GM12878 (cell line): ENCODE data around the gene AGRN. TPM values are rescaled to one million over a fixed set of nuclear protein-coding genes. Genes with fewer than 3 reads are reported as not detected.

ENCODE experiments used
- ATAC-seq: fragments of 200-7000 bp; cut with Tn5 transposase; 3 replicates; pipeline ENCODE4 v1.9.1; 2020; ENCODE audit warnings: mild to moderate bottlenecking, moderate library complexity
- BruUV-seq: library from RNA; stranded (reverse); fragments of 400-500 nt; replicated peaks from 2 replicates; lab custom pipeline; 2021; lab: Mats Ljungman, UMichigan
- CTCF ChIA-PET: fragments of 300-600 bp; sonication (Branson Sonifier 250); formaldehyde crosslinking; extraction: SDS; loops from one replicate; lab custom pipeline; 2021; ENCODE audit warnings: inconsistent platforms; lab: Yijun Ruan, JAX
- POLR2A ChIA-PET: fragments of 350-600 bp; formaldehyde crosslinking; extraction: SDS; loops from one replicate; lab custom pipeline; 2021; ENCODE audit warnings: inconsistent platforms; lab: Charles Lee
- RAD21 ChIA-PET: fragments of 300-600 bp; sonication (Branson Sonifier 250); formaldehyde crosslinking; loops from one replicate; lab custom pipeline; 2023; ENCODE audit warnings: antibody characterized with exemption; ENCODE audit not compliant: unreplicated experiment; lab: Charles Lee
- SMC1A ChIA-PET: fragments of 300-600 bp; sonication (Branson Sonifier 250); formaldehyde crosslinking; loops from one replicate; lab custom pipeline; 2023; ENCODE audit not compliant: unreplicated experiment, uncharacterized antibody; lab: Charles Lee
- DNase-seq: peaks from one replicate; pipeline ENCODE4 v3.0.0-alpha.2; 2011; ENCODE audit warnings: low read depth, low spot score
- FAIRE-seq: peaks from 3 replicates; lab custom pipeline; 2011; peaks lifted over from hg19 to GRCh38; lab: Jason Lieb, UNC
- H2AFZ ChIP-seq: 2 replicates; pipeline ENCODE4 v1.6.0; 2011; ENCODE audit warnings: low read depth, low read length, control low read depth; ENCODE audit not compliant: control insufficient read depth
- H3K27ac ChIP-seq: 2 replicates; pipeline ENCODE4 v1.5.1; 2011; ENCODE audit warnings: control low read depth; ENCODE audit not compliant: control insufficient read depth, insufficient read depth
- H3K27me3 ChIP-seq, 2 experiments: replicated peaks in 1 of 2; 2 replicates each; pipeline versions ENCODE4 v1.6.0 to v1.6.1; 2011; ENCODE audit warnings: low read length in 1 of 2; ENCODE audit not compliant: control insufficient read depth in 2 of 2, insufficient read depth in 2 of 2
- H3K36me3 ChIP-seq, 2 experiments: 2 replicates each; pipeline ENCODE4 v1.5.1; 2011; ENCODE audit warnings: low read length in 1 of 2; ENCODE audit not compliant: control insufficient read depth in 2 of 2, insufficient read depth in 2 of 2
- H3K4me1 ChIP-seq: 2 replicates; pipeline ENCODE4 v1.6.1; 2011; ENCODE audit warnings: mild to moderate bottlenecking, low read length, moderate library complexity, mixed read lengths; ENCODE audit not compliant: control insufficient read depth, insufficient read depth
- H3K4me2 ChIP-seq: 2 replicates; pipeline ENCODE4 v1.6.0; 2011; ENCODE audit warnings: control low read depth; ENCODE audit not compliant: control insufficient read depth, insufficient read depth
- H3K4me3 ChIP-seq: fragments of 200-600 bp; sonication (generic); 2 replicates; pipeline ENCODE4 v1.5.1; 2016
- H3K79me2 ChIP-seq: 2 replicates; pipeline ENCODE4 v1.6.0; 2011; ENCODE audit warnings: low read length; ENCODE audit not compliant: control insufficient read depth, insufficient read depth
- H3K9ac ChIP-seq: 2 replicates; pipeline ENCODE4 v1.8.0; 2011; ENCODE audit warnings: low read length, control low read depth, mixed read lengths; ENCODE audit not compliant: control insufficient read depth, insufficient read depth
- H3K9me3 ChIP-seq: replicated peaks from 3 replicates; pipeline ENCODE4 v1.5.1; 2011; ENCODE audit warnings: mild to moderate bottlenecking, low read length; ENCODE audit not compliant: control insufficient read depth, insufficient read depth
- H4K20me1 ChIP-seq: 2 replicates; pipeline ENCODE4 v1.6.0; 2011; ENCODE audit not compliant: control insufficient read depth, insufficient read depth
- CREM ChIP-seq: IDR thresholded peaks from 2 replicates; pipeline ENCODE4 v1.6.1; 2014; ENCODE audit warnings: antibody characterized with exemption, low read depth
- DPF2 ChIP-seq: fragments of 450-650 bp; IDR thresholded peaks from 2 replicates; pipeline ENCODE4 v1.6.1; 2017; ENCODE audit warnings: mild to moderate bottlenecking
- EP300 ChIP-seq, 2 experiments: fragments of 150-350 bp in 1 of 2; IDR thresholded peaks; 2 replicates each; pipeline ENCODE4 v1.6.1; 2011 to 2012; ENCODE audit warnings: low read depth in 2 of 2, low read length in 2 of 2, borderline replicate concordance in 1 of 2, improper control_type of control experiment in 1 of 2, inconsistent platforms in 1 of 2; ENCODE audit not compliant: control insufficient read depth in 1 of 2
- HDGF ChIP-seq: fragments of 450-650 bp; IDR thresholded peaks from 2 replicates; pipeline ENCODE4 v1.6.1; 2016; ENCODE audit warnings: antibody characterized with exemption
- IKZF2 ChIP-seq, 2 experiments: fragments of 450-650 bp; IDR thresholded peaks; 2 replicates each; pipeline ENCODE4 v1.6.1; 2017; ENCODE audit warnings: mild to moderate bottlenecking in 2 of 2, moderate library complexity in 2 of 2
- IRF3 ChIP-seq: fragments of 450-650 bp; IDR thresholded peaks from 2 replicates; pipeline ENCODE4 v1.6.1; 2014; ENCODE audit warnings: mild to moderate bottlenecking
- KAT2A ChIP-seq: conservative IDR thresholded peaks from 2 replicates; pipeline ENCODE4 v1.6.1; 2011; ENCODE audit warnings: low read depth, low read length; ENCODE audit not compliant: control insufficient read depth
- MEF2B ChIP-seq: fragments of 450-650 bp; IDR thresholded peaks from 2 replicates; pipeline ENCODE4 v1.6.1; 2018; ENCODE audit warnings: mild to moderate bottlenecking, moderate library complexity; ENCODE audit not compliant: partially characterized antibody, poor library complexity, severe bottlenecking
- NBN ChIP-seq: fragments of 450-650 bp; IDR thresholded peaks from 2 replicates; pipeline ENCODE4 v1.6.1; 2016
- NRF1 ChIP-seq: conservative IDR thresholded peaks from 2 replicates; pipeline ENCODE4 v1.6.1; 2011; ENCODE audit warnings: mild to moderate bottlenecking, low read depth, low read length, improper control_type of control experiment
- RAD21 ChIP-seq: IDR thresholded peaks from 2 replicates; pipeline ENCODE4 v1.6.1; 2011; ENCODE audit warnings: mild to moderate bottlenecking, low read depth, low read length, moderate library complexity; ENCODE audit not compliant: insufficient read depth
- SP1 ChIP-seq: IDR thresholded peaks from one replicate; pipeline ENCODE4 v1.6.1; 2011; ENCODE audit warnings: low read depth, low read length
- SRF ChIP-seq, 2 experiments: IDR thresholded peaks; 2 replicates each; pipeline ENCODE4 v1.6.1; 2011; ENCODE audit warnings: low read depth in 2 of 2, low read length in 2 of 2, mild to moderate bottlenecking in 1 of 2, moderate library complexity in 1 of 2
- YY1 ChIP-seq: IDR thresholded peaks from 2 replicates; pipeline ENCODE4 v1.6.1; 2011; ENCODE audit warnings: low read depth, mild to moderate bottlenecking, low read length
- ZNF384 ChIP-seq: IDR thresholded peaks from 2 replicates; pipeline ENCODE4 v1.6.1; 2012; ENCODE audit warnings: low read depth, mild to moderate bottlenecking, low read length, improper control_type of control experiment, borderline replicate concordance
- WGBS: methylation state at CpG from one replicate; pipeline ENCODE4 v1.1.6; 2016; ENCODE audit warnings: low lambda C conversion rate; ENCODE audit not compliant: insufficient replicate concordance, insufficient coverage; ENCODE audit errors: missing lambda C conversion rate; 5-methylcytosine and 5-hydroxymethylcytosine counted together
- in situ Hi-C: fragments of 300-500 bp; cut with MboI; formaldehyde crosslinking; loops from 9 replicates; pipeline ENCODE4 v1.14.3; 2018; ENCODE audit warnings: mixed read lengths
- intact Hi-C: fragments of 100-400 bp; cut with micrococcal nuclease; formaldehyde crosslinking; loops from one replicate; pipeline ENCODE4 v1.14.2; 2022; ENCODE audit not compliant: unreplicated experiment
- polyA plus RNA-seq, 11 experiments: library from polyadenylated mRNA; depleted of rRNA in 4 of 11; unstranded in 6 of 11; stranded (reverse) in 5 of 11; fragments of >200 nt; fragmentation: Nextera tagmentation in 4 of 11; fragmentation: Illumina TruSeq in 1 of 11; extraction: Ambion mirVana in 4 of 11; extraction: Trizol in 1 of 11; gene quantifications; 1 replicate in 1 of 11; 2 replicates in 10 of 11; pipeline versions ENCODE4 v1.2.1 to v1.2.3, GENCODE V29; 2011 to 2016; ENCODE audit warnings: inconsistent platforms in 2 of 11, missing spikeins in 2 of 11, low read depth in 1 of 11
- total RNA-seq, 4 experiments: library from RNA; depleted of rRNA in 3 of 4; stranded (reverse); fragments of >200 nt in 3 of 4; fragmentation: Illumina TruSeq in 1 of 4; extraction: Trizol in 1 of 4; gene quantifications; 2 replicates each; pipeline versions ENCODE4 v1.2.1 to v1.2.3, GENCODE V29; 2013 to 2021
- TF ChIP-seq, protein P1 (sequence below): fragments of 450-650 bp; IDR thresholded peaks from 2 replicates; pipeline ENCODE4 v1.6.1; 2016; ENCODE audit warnings: mild to moderate bottlenecking
- TF ChIP-seq, protein P2 (sequence below): fragments of 450-650 bp; IDR thresholded peaks from 2 replicates; pipeline ENCODE4 v1.6.1; 2017; ENCODE audit warnings: low read depth, mild to moderate bottlenecking, moderate library complexity
- TF ChIP-seq, protein P3 (sequence below): IDR thresholded peaks from 2 replicates; pipeline ENCODE4 v1.6.1; 2011; ENCODE audit warnings: low read depth, mild to moderate bottlenecking, low read length, moderate library complexity, borderline replicate concordance; ENCODE audit errors: extremely low read depth

Gene AGRN
- total and polyA plus RNA-seq, 10 of the 15 experiments (the other 5 are each of a cell fraction or from before 2014, with no cell fraction given): 0.02 to 41.8 (median 4.1) TPM

- SMC1A ChIA-PET: interaction anchor here (0.9 to 2.2 kb wide), 7 partner anchors 10 to 238 kb away, joined by 3 to 8 read pairs (median 4); partner anchors contain the start of gene ISG15
- DNase-seq (peak; percentile 38), ATAC-seq (peak; percentile 82), FAIRE-seq (peak; percentile 18)
- intact Hi-C loops (no loop called here), in situ Hi-C loops (no loop called here)
- peak overlapping the region; percentile 21 for H3K4me2 ChIP-seq
- H4K20me1 ChIP-seq: no peaks in the 10 kb centered on the region
- H3K27ac ChIP-seq: peak overlapping the region; percentile 13
- H3K9me3 ChIP-seq: peaks cover 3% of the 10 kb centered on the region; the same call in 2 of the 3 replicates
- POLR2A ChIA-PET: interaction anchor here (0.8 to 2.4 kb wide), 8 partner anchors 9 to 72 kb away, joined by 3 to 11 read pairs (median 4); partner anchors contain the start of gene ISG15
- 7% methylated on average over 7 of the region's 7 CpGs for WGBS
- BruUV-seq: no TSS peak
- RAD21 ChIA-PET: interaction anchor here (0.6 to 1.7 kb wide), 8 partner anchors 8 to 86 kb away, joined by 3 to 7 read pairs (median 3); partner anchors contain the start of genes AGRN and ISG15
- no peaks in the 10 kb centered on the region for H3K79me2 ChIP-seq
- peaks cover 0 to 4% of the 10 kb centered on the region in 2 experiments; a peak in 1 of 4 replicates for H3K27me3 ChIP-seq
- CTCF ChIA-PET: interaction anchor here (1.0 to 4.7 kb wide), 7 partner anchors 9 to 71 kb away, joined by 3 to 34 read pairs (median 6); partner anchors contain the start of gene ISG15
- no peak overlapping the region for H3K4me3 ChIP-seq
- H2AFZ ChIP-seq: no peak overlapping the region
- no peaks in the 10 kb centered on the region for H3K36me3 ChIP-seq
- H3K4me1 ChIP-seq: peaks cover 20% of the 10 kb centered on the region
- no peak overlapping the region for H3K9ac ChIP-seq
- no peak for TF ChIP-seq HDGF
- 0 out of 2 replicates have a peak, but pooled peaks have one; percentile 14 for TF ChIP-seq CREM
- peak; percentile 42; the same call in 1 of the 2 replicates for TF ChIP-seq NBN
- no peak for TF ChIP-seq YY1
- TF ChIP-seq KAT2A: no peak
- TF ChIP-seq MEF2B: peak; percentile 48
- TF ChIP-seq NRF1: no peak
- no peak for TF ChIP-seq IRF3
- no peak for TF ChIP-seq SRF (IDR thresholded peaks at IDR 0.05; ENCODE audit: low read depth in 2 of 2, low read length in 2 of 2)
- TF ChIP-seq, protein P1, sequence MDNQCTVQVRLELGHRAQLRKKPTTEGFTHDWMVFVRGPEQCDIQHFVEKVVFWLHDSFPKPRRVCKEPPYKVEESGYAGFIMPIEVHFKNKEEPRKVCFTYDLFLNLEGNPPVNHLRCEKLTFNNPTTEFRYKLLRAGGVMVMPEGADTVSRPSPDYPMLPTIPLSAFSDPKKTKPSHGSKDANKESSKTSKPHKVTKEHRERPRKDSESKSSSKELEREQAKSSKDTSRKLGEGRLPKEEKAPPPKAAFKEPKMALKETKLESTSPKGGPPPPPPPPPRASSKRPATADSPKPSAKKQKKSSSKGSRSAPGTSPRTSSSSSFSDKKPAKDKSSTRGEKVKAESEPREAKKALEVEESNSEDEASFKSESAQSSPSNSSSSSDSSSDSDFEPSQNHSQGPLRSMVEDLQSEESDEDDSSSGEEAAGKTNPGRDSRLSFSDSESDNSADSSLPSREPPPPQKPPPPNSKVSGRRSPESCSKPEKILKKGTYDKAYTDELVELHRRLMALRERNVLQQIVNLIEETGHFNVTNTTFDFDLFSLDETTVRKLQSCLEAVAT: no peak
- TF ChIP-seq RAD21: no peak
- TF ChIP-seq, protein P2, sequence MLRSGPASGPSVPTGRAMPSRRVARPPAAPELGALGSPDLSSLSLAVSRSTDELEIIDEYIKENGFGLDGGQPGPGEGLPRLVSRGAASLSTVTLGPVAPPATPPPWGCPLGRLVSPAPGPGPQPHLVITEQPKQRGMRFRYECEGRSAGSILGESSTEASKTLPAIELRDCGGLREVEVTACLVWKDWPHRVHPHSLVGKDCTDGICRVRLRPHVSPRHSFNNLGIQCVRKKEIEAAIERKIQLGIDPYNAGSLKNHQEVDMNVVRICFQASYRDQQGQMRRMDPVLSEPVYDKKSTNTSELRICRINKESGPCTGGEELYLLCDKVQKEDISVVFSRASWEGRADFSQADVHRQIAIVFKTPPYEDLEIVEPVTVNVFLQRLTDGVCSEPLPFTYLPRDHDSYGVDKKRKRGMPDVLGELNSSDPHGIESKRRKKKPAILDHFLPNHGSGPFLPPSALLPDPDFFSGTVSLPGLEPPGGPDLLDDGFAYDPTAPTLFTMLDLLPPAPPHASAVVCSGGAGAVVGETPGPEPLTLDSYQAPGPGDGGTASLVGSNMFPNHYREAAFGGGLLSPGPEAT: peak; percentile 63; the same call in 1 of the 2 replicates
- no peak for TF ChIP-seq SP1
- TF ChIP-seq, protein P3, sequence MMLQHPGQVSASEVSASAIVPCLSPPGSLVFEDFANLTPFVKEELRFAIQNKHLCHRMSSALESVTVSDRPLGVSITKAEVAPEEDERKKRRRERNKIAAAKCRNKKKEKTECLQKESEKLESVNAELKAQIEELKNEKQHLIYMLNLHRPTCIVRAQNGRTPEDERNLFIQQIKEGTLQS: no peak
- peak; percentile 73; a peak in 3 of 4 replicates for TF ChIP-seq IKZF2 (IDR thresholded peaks at IDR 0.05)
- peak; percentile 66; the same call in 1 of the 2 replicates for TF ChIP-seq DPF2
- TF ChIP-seq EP300 (IDR thresholded peaks at IDR 0.05; ENCODE audit: borderline replicate concordance in 1 of 2, control insufficient read depth in 1 of 2, low read depth in 2 of 2, low read length in 2 of 2): no peak
- TF ChIP-seq ZNF384: no peak
These were observed 27.6 kb upstream of the AGRN start for GRCh38 chr1:992362-992761.
